HepG2 (cell line): ENCODE data around the gene FBXO24. TPM values are rescaled to one million over a fixed set of nuclear protein-coding genes. Genes with fewer than 3 reads are reported as not detected.

ENCODE experiments used
- HIVEP1 ChIP-seq: sonication (generic); formaldehyde crosslinking; IDR thresholded peaks from 2 replicates; pipeline ENCODE4 v1.4.0; 2020; ENCODE audit warnings: mild to moderate bottlenecking, missing genetic modification reagents
- PHB2 ChIP-seq: fragments of 450-650 bp; IDR thresholded peaks from 2 replicates; pipeline ENCODE4 v1.6.1; 2018; ENCODE audit not compliant: partially characterized antibody
- POLR2G ChIP-seq: fragments of 200-400 bp; formaldehyde crosslinking; IDR thresholded peaks from 2 replicates; pipeline ENCODE4 v1.6.1; 2018; ENCODE audit warnings: mild to moderate bottlenecking, low read depth, low read length, moderate library complexity
- SP4 ChIP-seq: sonication (generic); formaldehyde crosslinking; IDR thresholded peaks from 2 replicates; pipeline ENCODE4 v1.8.1; 2023; ENCODE audit warnings: mild to moderate bottlenecking, missing genetic modification reagents
- TCF7 ChIP-seq: sonication (generic); IDR thresholded peaks from 2 replicates; pipeline ENCODE4 v1.6.1; 2016; ENCODE audit warnings: antibody characterized with exemption, low read depth
- ZBTB3 ChIP-seq: sonication (generic); formaldehyde crosslinking; IDR thresholded peaks from 2 replicates; pipeline ENCODE4 v1.4.0; 2020; ENCODE audit warnings: low read depth, mild to moderate bottlenecking, moderate library complexity, missing genetic modification reagents, borderline replicate concordance
- ZFP82 ChIP-seq: sonication (generic); formaldehyde crosslinking; IDR thresholded peaks from 2 replicates; pipeline ENCODE4 v1.5.1; 2020; ENCODE audit warnings: mild to moderate bottlenecking, missing genetic modification reagents, borderline replicate concordance
- ZNF44 ChIP-seq: sonication (generic); formaldehyde crosslinking; IDR thresholded peaks from 2 replicates; pipeline ENCODE4 v1.5.1; 2020; ENCODE audit warnings: mild to moderate bottlenecking, missing genetic modification reagents
- ZNF616 ChIP-seq: sonication (generic); formaldehyde crosslinking; IDR thresholded peaks from 2 replicates; pipeline ENCODE4 v1.5.0; 2020; ENCODE audit warnings: low read depth, mild to moderate bottlenecking, missing genetic modification reagents
- polyA plus RNA-seq, 8 experiments: library from polyadenylated mRNA; depleted of rRNA in 3 of 8; stranded (reverse) in 7 of 8; unstranded in 1 of 8; fragments of >200 nt; fragmentation: Illumina TruSeq in 4 of 8; extraction: Trizol in 4 of 8; gene quantifications; 2 replicates each; pipeline versions ENCODE4 v1.2.1 to v1.2.3, GENCODE V29; 2011 to 2016; ENCODE audit warnings: low read depth in 4 of 8, missing spikeins in 1 of 8, mixed read lengths in 1 of 8; ENCODE audit not compliant: insufficient read depth in 1 of 8
- total RNA-seq, 5 experiments: library from RNA; depleted of rRNA; stranded (reverse); fragments of >200 nt; fragmentation: Illumina TruSeq; extraction: Trizol; gene quantifications; 2 replicates each; pipeline ENCODE4 v1.2.3, GENCODE V29; 2016; ENCODE audit warnings: low read depth in 1 of 5
- TF ChIP-seq, protein P1 (sequence below): sonication (generic); formaldehyde crosslinking; IDR thresholded peaks from 2 replicates; pipeline ENCODE4 v1.4.0; 2020; ENCODE audit warnings: mild to moderate bottlenecking, missing genetic modification reagents
- TF ChIP-seq, protein P2 (sequence below): sonication (generic); formaldehyde crosslinking; IDR thresholded peaks from 2 replicates; pipeline ENCODE4 v1.4.0; 2020; ENCODE audit warnings: mild to moderate bottlenecking, low read depth, missing genetic modification reagents
- TF ChIP-seq, protein P3 (sequence below): sonication (generic); formaldehyde crosslinking; IDR thresholded peaks from 2 replicates; pipeline ENCODE4 v1.5.0; 2020; ENCODE audit warnings: mild to moderate bottlenecking, missing genetic modification reagents
- TF ChIP-seq, protein P4 (sequence below): sonication (generic); formaldehyde crosslinking; IDR thresholded peaks from 2 replicates; pipeline ENCODE4 v1.5.0; 2020; ENCODE audit warnings: missing genetic modification reagents
- TF ChIP-seq, protein P5 (sequence below): sonication (generic); formaldehyde crosslinking; IDR thresholded peaks from 2 replicates; pipeline ENCODE4 v1.9.0; 2021; ENCODE audit warnings: mild to moderate bottlenecking, missing genetic modification reagents

Gene FBXO24
- total and polyA plus RNA-seq, 2 of the 13 experiments (the other 11 are each of a cell fraction or from before 2014, with no cell fraction given) = 0.20 to 0.55 TPM

DNA sequence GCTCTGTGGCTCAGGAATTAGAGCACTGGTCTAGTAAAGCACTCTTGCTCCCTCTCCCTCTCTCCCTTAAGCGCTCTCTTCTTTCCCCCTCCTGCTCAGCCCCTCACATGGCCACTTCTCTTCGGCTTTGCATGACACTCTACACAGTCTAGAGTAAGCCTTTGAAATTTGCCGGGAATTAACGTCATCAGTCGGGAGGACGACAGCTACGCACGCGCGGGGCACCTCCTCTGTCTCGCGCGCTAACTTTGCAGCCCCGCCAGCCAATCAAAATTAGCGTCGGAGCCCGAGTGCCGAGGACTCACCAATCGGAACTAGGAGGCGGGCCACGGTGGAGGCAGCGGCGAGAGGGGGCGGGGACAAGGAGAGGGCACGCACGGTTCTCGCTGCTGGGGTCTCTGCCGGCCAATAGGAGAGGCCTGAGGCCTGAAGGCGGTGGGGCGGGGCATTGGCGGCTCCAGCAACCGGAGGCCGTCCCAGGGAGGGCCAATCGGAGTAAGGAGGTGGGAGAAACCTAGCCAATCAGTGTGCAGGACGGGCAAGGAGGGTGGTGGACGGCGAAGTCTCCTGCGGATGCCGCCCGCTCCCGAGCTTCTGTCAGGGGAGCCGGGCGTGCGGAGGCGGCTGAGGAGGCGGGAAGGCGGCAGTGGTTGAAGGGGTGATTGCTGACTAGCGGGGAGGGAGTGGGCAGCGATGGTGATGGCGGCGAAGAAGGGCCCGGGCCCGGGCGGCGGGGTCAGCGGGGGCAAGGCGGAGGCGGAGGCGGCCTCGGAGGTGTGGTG, 47.3 kb upstream of the FBXO24 start, which contains the start of gene AGFG2 (continued):
- TF ChIP-seq, protein P1, sequence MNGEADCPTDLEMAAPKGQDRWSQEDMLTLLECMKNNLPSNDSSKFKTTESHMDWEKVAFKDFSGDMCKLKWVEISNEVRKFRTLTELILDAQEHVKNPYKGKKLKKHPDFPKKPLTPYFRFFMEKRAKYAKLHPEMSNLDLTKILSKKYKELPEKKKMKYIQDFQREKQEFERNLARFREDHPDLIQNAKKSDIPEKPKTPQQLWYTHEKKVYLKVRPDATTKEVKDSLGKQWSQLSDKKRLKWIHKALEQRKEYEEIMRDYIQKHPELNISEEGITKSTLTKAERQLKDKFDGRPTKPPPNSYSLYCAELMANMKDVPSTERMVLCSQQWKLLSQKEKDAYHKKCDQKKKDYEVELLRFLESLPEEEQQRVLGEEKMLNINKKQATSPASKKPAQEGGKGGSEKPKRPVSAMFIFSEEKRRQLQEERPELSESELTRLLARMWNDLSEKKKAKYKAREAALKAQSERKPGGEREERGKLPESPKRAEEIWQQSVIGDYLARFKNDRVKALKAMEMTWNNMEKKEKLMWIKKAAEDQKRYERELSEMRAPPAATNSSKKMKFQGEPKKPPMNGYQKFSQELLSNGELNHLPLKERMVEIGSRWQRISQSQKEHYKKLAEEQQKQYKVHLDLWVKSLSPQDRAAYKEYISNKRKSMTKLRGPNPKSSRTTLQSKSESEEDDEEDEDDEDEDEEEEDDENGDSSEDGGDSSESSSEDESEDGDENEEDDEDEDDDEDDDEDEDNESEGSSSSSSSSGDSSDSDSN = peak; percentile 78
- peak; percentile 55; the same call in 1 of the 2 replicates for TF ChIP-seq ZNF616 (CRISPR knock-in tag)
- TF ChIP-seq, protein P2, sequence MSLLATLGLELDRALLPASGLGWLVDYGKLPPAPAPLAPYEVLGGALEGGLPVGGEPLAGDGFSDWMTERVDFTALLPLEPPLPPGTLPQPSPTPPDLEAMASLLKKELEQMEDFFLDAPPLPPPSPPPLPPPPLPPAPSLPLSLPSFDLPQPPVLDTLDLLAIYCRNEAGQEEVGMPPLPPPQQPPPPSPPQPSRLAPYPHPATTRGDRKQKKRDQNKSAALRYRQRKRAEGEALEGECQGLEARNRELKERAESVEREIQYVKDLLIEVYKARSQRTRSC (CRISPR knock-in tag) = 0 out of 2 replicates have a peak, but pooled peaks have one; percentile 21
- peak; percentile 76; the same call in 1 of the 2 replicates for TF ChIP-seq HIVEP1 (CRISPR knock-in tag)
- TF ChIP-seq, protein P3, sequence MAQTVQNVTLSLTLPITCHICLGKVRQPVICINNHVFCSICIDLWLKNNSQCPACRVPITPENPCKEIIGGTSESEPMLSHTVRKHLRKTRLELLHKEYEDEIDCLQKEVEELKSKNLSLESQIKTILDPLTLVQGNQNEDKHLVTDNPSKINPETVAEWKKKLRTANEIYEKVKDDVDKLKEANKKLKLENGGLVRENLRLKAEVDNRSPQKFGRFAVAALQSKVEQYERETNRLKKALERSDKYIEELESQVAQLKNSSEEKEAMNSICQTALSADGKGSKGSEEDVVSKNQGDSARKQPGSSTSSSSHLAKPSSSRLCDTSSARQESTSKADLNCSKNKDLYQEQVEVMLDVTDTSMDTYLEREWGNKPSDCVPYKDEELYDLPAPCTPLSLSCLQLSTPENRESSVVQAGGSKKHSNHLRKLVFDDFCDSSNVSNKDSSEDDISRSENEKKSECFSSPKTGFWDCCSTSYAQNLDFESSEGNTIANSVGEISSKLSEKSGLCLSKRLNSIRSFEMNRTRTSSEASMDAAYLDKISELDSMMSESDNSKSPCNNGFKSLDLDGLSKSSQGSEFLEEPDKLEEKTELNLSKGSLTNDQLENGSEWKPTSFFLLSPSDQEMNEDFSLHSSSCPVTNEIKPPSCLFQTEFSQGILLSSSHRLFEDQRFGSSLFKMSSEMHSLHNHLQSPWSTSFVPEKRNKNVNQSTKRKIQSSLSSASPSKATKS (CRISPR knock-in tag) = no peak
- TF ChIP-seq ZBTB3 (CRISPR knock-in tag) = 0 out of 2 replicates have a peak, but pooled peaks have one; percentile 32
- peak; percentile 97 for TF ChIP-seq POLR2G
- TF ChIP-seq PHB2 = no peak
- TF ChIP-seq ZFP82 = no peak; the same call in 1 of the 2 replicates
- peak; percentile 69 for TF ChIP-seq TCF7
- TF ChIP-seq, protein P4, sequence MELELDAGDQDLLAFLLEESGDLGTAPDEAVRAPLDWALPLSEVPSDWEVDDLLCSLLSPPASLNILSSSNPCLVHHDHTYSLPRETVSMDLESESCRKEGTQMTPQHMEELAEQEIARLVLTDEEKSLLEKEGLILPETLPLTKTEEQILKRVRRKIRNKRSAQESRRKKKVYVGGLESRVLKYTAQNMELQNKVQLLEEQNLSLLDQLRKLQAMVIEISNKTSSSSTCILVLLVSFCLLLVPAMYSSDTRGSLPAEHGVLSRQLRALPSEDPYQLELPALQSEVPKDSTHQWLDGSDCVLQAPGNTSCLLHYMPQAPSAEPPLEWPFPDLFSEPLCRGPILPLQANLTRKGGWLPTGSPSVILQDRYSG (CRISPR knock-in tag) = 0 out of 2 replicates have a peak, but pooled peaks have one; percentile 33
- TF ChIP-seq, protein P5, sequence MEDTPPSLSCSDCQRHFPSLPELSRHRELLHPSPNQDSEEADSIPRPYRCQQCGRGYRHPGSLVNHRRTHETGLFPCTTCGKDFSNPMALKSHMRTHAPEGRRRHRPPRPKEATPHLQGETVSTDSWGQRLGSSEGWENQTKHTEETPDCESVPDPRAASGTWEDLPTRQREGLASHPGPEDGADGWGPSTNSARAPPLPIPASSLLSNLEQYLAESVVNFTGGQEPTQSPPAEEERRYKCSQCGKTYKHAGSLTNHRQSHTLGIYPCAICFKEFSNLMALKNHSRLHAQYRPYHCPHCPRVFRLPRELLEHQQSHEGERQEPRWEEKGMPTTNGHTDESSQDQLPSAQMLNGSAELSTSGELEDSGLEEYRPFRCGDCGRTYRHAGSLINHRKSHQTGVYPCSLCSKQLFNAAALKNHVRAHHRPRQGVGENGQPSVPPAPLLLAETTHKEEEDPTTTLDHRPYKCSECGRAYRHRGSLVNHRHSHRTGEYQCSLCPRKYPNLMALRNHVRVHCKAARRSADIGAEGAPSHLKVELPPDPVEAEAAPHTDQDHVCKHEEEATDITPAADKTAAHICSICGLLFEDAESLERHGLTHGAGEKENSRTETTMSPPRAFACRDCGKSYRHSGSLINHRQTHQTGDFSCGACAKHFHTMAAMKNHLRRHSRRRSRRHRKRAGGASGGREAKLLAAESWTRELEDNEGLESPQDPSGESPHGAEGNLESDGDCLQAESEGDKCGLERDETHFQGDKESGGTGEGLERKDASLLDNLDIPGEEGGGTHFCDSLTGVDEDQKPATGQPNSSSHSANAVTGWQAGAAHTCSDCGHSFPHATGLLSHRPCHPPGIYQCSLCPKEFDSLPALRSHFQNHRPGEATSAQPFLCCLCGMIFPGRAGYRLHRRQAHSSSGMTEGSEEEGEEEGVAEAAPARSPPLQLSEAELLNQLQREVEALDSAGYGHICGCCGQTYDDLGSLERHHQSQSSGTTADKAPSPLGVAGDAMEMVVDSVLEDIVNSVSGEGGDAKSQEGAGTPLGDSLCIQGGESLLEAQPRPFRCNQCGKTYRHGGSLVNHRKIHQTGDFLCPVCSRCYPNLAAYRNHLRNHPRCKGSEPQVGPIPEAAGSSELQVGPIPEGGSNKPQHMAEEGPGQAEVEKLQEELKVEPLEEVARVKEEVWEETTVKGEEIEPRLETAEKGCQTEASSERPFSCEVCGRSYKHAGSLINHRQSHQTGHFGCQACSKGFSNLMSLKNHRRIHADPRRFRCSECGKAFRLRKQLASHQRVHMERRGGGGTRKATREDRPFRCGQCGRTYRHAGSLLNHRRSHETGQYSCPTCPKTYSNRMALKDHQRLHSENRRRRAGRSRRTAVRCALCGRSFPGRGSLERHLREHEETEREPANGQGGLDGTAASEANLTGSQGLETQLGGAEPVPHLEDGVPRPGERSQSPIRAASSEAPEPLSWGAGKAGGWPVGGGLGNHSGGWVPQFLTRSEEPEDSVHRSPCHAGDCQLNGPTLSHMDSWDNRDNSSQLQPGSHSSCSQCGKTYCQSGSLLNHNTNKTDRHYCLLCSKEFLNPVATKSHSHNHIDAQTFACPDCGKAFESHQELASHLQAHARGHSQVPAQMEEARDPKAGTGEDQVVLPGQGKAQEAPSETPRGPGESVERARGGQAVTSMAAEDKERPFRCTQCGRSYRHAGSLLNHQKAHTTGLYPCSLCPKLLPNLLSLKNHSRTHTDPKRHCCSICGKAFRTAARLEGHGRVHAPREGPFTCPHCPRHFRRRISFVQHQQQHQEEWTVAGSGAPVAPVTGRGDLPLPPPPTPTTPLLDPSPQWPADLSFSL = no peak
- TF ChIP-seq ZNF44 (CRISPR knock-in tag) = no peak
- peak; percentile 98 for TF ChIP-seq SP4 (CRISPR knock-in tag)
